HG03139 (cell line): Measurements from ENCODE around the gene SORBS1.

ENCODE experiments used
- ATAC-seq: cut with Tn5 transposase; IDR thresholded peaks from one replicate; pipeline ENCODE4 v1.9.1; 2021; ENCODE audit not compliant: unreplicated experiment

The SORBS1 gene

DNA sequence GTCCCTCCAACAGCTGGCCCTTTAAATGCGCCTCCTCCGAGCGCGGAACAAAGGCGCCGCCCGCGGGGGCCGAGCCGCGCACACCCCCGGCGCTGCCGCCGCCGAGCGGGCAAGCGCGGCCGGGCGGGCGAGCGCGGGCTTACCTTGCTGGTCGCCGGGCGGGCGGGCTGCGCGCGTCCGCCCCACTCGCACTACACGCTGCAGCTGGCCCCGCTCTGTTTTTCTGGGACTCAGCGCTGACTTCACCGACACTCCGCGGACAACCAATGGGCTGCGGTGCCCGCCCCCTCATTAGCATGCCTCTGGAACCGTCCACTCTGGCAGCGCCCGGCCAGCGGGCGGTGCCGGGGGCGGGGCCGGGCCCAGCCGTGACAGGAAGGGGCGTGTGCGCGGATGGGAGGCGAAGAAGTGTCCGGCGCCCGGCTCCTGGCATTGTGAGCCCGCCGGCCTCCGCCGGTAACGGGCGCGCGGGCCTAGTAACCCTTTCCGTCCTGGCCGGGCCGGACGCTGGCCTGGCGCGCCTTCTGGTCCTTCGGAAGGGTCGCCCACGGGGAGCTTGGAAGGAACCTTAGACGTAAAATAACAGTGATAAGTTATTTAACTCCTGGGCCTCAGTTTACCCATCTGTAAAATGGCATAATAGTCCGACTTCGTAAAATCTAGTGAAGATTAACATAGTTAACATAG is at the start of gene SORBS1:
Gene SORBS1, minus strand, starts transcription at position 195 of the 687 bp plus-strand sequence. CDS start 120,236 bp downstream, outside the sequence.
- peak; percentile 98 for ATAC-seq

DNA sequence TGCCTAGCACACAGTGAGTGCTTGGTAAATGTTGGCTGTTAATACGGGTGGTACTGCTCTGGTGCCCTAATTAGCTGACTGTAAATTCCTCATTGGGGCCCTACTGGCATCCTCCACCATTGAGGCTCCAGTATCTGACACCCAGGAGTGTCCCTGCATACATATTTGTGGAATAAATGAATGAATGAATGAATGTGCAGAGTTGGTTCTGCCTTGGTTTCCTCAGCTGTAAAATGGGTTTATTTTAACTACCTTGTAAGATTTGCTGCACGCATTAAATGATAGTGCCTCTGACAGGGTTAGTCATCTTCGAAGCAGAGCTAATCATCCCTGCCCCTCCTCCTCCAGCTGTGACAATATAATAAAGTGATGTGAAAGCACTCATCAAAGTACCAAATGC is 49.6 kb upstream of the SORBS1 start:
- ATAC-seq: no peak

DNA sequence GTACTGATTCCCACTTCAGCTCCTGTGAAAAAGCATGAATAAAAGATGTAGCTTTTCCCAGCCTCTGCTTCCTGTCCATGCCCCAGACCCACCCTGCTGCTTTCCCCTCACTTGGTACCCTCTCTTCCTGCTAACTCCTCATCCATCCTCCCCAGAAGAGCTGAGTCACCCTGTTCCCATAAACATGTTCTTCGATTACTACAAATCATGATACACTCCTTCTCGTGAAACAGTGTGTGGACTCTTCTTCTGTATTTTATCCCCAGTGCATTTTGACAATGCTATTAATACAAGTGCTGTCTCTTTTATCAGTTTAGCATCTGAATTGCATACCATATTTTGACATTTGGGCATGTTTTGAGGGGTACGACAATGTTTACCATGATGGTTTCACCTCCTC is 45.8 kb upstream of the SORBS1 start:
- ATAC-seq: no peak

DNA sequence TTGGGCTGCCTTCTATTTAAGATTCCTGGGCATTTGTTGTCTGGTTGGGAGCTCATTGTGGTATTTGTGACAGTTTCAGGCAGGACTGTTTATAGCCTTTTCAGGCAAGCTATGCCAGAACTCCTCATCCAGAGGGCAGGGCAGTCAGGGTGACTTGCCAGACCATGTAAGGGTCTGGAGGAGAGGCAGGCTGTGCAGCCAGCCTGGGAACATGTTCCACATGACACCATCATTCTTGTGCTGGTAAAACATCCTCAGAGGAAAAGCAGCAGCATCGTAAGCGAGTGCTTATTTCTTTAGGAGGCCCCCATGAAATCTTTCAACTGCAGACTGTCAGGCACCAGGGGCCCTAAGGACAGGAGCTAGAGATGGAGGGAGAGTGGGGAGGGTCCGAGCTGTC is 44.0 kb upstream of the SORBS1 start:
- no peak for ATAC-seq

DNA sequence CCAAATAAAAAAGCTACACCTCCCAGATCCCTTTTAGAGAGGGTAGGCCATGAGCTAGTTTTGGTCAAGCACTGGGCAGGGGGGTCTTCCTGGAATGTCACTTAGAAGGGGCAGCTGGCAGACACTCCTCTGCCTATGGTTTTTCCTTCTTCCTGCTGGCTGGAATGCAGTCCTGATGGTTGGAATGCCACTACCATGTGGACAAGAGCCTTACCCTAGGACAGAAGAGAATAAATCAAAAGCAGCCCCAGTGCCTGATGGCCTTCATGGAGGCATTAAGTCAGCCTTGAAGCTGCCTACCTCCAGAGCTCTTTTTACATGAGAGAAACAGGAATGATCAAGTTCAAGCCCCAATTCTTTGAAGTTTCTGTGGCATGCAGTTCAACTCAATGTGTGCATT is 43.5 kb upstream of the SORBS1 start:
- ATAC-seq: no peak

DNA sequence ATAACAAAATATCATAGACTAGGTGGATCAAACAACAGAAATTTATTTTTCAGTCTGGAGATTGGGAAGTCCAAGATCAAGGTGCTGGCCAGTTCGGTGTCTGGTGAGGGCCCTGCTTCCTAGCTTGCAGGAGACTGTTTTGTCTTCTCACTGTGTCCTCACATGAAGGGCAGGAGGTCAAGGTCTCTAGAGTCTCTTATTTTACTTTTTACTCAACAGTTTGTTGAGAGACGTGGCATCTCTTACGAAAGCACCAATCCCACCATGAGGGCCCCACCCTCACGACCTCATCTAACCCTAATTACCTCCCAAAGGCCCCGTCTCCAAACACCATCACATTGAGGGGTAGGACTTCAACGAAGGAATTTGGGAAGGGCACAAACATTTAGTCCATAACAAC is 41.2 kb upstream of the SORBS1 start:
- no peak for ATAC-seq

DNA sequence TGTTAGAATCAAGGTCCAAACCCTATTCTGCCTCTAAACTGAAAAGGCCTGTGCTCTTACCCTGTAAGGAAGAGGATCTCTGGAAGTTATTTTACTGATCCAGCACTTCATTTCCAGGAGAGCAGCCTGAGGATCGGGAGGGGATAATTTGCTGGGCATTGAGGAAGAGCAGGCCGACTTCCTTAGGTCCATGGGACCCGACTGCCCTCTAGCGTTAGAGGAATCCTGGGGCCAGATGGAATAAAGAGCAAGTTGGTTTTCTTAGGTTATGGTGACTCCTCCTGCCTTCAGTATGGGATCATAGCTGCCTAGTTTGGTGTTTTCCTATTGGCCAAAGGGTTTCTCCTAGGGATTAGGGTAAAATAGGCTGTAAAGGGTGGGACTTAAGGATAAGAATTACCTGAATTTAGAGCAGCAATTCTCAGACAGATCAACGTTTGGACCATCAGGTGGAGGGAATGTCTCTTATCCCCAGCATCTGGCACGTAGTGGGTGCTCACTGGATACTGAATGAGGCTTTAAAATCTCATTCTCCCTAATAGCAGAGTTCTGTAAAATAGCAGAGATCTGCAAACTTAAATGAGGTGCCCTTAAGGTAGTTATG is 40.0 kb upstream of the SORBS1 start:
- ATAC-seq: no peak

DNA sequence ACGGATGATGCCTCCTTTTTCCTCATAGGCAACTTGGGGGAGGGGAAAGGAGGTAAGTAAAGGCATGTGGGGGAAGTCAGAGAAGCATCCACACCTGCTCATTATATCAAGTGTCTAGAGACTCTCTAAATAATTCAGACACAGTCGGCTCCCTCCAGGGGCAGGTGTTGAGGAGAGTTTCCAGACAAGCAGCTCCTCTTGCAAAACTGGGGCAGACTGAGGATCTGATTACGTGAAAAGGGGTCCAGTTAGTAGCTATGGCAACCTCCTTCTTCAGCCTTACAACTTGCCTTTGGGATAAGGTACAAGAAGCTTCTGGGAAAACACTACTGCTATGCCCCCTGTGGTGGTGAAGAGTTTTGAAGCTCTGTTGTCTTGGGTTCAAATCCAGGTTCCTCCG is 39.0 kb upstream of the SORBS1 start:
- ATAC-seq: no peak

DNA sequence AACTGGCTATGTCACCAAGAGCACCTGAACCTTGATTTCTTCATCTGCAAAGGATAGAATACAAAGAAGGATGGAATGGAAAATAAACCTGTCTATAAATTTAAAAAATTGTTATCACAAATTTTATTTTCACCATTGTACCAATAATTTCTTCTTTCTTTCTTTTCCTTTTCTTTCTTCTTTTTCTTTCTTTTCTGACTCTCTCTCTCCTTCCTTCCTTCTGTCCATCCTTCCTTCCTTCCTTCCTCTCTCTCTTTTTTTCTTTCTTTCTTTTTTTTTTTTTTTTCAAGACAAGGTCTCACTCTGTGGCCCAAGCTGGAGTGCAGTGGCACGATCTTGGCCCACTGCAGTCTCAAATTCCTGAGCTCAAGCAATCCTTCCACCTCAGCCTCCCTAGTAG is 36.6 kb upstream of the SORBS1 start:
- no peak for ATAC-seq

DNA sequence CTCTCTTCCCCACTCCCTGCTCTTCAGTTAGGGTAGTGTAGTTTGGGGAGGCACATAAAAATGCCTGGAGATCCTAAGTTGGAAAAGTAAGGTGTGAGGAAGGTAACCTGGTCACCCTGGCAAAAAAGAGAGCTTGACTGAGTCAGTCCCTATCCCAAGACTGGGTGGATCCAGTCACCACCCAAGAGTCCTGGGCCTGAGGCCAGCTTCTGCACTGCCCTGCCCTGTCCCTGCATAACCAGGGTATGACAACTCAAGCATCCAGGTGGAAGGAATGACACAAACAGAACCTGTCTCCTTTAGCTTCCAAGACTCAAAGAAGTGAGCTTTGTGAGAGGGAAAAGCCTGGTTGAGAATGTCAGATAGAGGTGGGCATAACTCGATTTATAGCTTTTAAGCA is 26.9 kb upstream of the SORBS1 start:
- ATAC-seq: no peak

DNA sequence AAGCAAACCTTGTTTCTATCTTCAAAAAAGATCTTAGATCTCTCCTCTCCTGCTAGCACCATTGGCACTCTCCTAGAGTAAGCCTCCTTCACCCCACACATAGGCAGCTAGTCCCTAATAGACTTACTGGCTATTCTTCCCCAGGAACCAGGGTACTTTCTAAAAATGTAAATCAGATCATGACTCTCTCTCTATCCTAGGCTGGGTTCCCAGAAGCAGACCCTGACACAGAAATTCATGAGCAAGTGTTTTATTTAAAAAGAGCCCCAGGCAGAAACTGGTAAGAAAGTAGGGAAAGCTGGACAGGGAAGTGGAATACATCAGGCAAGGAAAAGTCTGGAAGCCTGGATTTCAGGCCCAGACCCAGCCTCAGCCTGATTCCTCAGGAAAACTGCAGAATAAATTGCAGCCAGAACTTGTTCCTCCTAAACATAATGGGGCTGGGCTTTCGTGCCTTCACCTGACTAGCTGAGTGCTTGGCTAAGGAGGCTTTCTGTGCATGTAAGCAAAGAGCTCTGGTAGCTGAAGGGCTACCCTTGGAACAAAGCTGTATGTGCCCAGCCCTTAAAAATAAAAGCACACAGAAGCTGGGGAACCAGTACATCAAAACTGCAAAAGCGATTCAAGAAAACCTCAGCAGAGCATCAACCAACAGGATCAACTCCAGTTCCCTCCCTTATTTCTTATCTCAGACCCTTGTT is 18.8 kb upstream of the SORBS1 start:
- ATAC-seq: no peak

DNA sequence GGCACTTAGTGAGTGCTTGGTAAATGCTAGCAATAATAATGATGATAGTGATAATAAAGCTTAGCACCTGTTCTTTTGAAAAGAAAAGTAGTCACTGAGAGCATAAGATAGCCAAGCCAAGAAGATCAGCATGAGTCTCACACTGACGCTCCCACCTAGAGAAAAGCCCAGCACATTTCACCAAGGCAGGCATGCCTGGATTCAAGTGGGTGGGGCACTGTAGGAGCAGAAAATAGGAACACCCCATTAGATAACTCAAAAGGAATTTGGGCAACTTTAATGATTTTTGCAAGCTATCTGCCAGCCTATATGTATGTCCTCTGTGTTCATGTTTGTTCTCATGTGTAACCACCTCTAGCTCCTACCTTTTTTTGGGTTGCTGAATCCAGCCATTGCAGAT is 18.1 kb upstream of the SORBS1 start:
- no peak for ATAC-seq

DNA sequence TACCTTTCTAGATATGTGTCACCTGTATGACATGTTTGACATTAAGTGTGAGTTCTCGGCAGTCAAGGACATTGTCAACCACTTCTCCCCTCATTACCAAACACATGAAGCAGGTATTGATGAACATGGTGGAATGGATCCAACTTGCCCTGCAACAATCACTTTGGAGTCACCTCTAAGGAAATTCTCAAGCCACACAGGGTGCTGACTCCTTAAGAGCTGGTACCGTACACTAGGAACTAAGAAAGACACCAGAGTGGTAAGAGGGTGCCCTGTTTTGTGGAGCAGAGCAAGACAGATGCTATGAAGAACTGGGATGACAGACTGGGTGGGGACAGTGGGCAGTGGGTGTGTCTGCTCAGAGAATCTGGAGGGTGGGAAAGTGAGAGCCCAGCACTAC is 17.4 kb upstream of the SORBS1 start:
- no peak for ATAC-seq

DNA sequence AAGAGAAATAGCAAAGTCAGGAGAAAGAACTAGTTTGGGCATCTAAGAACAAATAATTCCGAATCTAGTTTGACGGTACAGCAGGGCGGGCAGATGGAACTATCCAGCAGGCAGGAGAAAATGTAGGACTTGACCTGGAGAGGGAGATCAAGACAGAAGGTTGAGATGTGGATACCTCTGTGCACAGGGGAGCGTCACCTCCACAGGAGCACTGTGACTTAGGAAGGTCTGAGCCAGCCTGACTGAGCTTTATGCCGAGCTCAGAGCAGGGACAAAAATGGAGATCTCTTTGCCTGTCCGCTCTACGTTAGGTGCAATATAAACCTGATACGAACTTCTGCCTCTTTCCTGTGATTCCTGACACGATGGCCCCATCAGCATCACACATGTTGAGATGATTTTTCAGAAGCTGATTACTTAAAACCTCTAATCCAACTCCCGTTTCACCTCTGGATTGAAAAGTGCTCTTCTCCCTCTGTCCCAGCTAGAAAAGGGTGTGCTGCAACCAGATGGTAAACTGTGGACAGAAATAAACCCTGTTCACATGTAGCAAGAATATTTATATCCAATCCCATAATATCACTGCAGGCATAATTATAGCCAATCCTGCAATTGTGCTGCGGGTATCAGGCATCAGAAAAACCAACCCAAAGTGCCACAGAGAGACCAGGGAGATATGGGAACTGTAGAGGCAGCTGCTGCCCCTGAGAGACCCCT is 13.6 kb upstream of the SORBS1 start:
- no peak for ATAC-seq

DNA sequence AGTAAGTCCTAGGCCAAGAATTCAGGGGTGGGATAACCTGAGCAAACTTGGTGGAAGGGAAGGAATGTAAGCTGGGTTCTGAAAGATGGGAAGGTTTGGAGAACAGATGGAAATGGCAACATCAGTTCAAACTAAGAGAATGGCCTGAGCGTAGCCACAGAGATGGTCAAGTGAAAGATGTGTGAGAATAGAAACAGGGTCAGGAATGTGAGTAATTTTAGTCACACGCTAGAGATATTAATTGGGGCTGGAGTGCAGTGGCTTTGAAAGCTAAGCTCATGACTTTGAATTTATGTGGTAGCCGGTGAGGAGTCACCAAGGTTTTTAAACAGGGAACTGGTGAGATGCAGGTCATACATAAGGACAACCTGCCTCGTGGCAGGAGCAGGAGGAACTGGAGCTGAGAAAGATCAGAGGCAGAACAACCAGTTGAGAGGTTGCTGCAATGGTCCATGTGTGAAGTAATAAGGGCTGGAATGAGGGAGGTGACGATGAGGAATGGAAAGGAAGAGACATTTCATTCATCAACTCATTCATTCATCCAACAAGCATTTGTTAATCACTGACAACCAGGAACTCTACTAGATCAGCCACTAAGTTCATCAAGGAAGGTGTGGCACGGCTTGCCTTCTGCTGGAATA is 12.9 kb upstream of the SORBS1 start:
- ATAC-seq: no peak

DNA sequence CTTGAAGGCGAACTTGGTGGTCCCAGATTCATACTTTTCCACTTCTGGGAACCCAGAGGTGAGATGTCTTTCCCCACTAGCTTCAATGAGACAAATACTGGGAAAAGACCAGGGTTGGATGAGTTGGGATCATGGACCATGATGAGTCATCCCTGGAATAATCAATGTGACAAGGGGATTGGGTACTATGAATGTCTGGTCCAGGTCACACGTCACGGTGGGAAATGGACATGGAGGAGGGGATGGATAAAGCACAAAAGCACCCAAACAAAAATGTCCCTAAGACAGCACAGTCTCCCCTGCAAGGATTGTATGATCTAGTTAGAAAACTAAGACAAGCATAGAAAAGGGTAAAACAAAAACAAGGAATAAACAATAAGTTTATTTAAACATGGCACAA is 12.4 kb upstream of the SORBS1 start:
- no peak for ATAC-seq

DNA sequence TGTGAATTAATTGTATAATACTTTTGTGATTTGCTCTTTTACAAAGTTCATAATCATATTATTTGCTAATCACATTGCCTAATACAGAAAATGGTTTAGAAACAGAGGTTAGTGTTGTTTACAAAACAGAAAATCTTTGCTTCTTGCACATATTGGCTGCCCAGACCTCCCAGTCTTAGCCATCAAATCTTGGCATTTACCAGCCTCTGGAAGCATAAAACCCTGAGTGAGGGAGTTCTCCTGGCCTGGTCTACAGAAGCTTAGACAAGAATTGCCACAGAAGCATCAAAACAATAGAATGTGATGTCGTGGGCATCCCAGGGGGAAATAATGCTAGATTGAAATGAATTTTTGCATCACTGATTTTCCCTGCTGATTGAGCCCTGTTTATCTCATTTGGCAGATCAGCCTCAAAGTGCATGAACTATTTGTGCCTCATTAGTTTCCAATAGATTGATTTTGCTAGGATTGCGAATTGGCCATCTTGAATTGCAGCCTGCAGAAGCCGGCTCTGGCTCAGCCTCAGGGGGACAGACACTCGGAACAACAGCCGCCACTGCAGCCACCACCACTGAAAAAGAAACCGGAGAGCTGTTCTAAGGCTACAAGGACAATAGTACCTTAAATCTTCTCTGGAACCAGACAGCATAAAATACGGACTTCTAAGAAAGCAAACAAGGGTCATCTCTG is 11.1 kb upstream of the SORBS1 start:
- ATAC-seq: no peak

DNA sequence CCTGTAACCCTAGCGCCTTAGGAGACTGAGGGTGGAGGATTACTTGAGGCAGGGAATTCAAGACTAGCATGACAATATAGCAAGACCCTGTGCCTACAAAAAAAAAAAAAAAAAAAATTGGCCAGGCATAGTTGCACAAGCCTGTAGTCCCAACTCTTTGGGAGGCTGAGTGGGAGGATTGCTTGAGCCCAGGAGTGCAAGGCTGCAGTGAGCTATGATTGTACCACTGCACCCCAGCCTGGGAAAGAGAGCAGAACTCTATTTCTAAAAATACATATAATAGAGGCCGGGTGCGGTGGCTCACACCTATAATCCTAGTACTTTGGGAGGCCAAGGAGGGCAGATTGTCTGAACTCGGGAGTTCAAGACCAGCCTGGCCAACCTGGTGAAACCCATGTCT is 10.2 kb upstream of the SORBS1 start:
- ATAC-seq: no peak

DNA sequence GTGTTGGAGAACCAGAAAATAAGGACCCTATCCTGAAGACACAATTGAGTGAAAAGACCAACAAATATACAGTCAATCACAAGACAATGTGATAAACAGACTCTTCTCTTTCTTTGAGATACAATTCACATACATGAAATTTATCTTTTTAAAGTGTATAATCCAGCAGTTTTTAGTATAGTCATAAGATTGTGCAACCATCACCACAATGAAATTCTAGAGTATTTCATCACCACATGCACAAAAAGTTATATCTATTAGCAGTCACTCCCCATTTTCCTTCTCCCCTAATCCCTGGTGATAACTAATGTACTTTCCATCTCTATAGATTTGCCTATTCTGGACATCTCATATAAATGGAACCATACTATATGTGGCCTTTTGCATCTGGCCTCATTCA is 8.2 kb upstream of the SORBS1 start:
- ATAC-seq: no peak

DNA sequence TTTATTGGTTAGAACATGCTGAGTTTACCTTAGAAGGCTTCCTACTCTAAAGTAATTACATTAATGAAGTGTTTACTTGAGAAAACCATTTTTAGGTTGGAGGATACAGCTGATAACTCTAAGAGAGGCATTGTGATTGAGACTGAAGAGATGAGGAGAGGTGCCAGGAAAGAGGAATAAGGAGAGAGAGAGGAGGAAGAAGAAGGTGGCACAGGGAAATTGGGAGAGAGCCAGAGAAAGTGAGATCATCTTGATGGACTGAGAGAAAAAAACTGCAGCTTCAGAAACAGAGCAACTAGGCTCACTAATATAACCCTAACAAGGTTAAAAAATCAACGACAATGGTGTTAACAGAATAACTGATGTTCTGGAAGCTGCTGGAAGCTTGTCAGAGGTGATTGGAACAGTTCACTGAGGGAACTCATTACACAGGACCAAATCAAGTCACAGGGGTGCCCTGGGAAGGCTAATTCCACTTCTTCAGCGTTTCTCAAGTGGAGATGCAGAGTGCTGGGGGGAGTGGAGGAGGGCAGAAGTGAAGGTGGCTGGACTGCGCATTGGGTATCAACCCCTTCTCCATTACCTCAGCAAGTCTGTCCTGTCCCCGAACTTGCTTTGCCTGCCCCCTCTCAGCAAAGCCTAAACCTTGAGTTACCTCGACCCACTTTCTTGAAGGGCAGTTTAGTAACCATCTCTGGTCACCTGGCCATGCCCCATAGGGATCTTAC is 6.9 kb upstream of the SORBS1 start:
- ATAC-seq: no peak
